ENCODE results near the gene CPNE8.

The CPNE8 gene

DNA sequence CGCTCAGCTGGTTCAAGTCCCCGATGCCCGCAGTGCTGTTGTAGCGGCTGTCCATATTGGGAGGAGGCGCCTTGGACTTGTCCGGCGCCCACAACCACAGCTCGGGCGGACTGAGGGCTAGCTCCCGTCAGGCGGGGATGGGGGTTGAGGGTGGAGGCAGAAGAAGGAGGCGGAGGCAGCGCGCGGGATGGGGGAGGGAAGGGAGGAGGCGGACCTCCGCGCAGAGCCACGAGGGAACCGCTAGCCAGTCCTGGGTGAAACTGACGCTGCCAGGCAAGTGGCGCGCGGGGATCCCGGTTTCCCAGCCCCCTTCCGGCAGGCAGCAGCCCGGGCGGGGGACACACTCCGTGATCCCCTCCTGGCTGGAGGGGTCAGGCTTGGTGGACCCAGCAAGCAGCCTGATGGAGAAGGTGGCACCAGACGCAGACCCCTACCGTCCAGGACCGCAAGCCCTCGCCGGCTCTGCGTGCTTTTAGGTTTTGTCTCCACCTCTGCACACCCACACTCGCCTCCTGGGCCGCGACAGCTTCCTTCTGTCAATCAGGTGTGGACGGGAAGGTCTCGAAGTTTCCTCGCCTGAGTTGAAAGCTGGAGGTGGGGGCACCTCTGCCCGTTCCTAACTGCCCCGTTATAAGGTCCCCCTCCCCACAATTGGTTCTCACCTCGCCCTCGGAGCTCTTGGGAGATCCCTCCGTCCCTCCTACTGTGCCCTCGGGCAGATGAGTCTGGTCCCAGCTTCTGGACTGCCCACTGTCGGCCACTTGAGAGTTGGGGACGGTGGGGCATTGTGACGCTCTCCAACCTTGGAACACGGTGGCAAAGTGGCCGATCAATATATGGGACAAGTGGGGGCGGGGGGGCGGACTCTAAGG is at the start of gene CPNE8:
CPNE8 (minus strand) TSS at position 112 of the 872 bp plus-strand sequence; CDS start at position 55, 57 bp downstream.
- DNase-seq (ENCODE audit: low read depth, low spot score): no peak

DNA sequence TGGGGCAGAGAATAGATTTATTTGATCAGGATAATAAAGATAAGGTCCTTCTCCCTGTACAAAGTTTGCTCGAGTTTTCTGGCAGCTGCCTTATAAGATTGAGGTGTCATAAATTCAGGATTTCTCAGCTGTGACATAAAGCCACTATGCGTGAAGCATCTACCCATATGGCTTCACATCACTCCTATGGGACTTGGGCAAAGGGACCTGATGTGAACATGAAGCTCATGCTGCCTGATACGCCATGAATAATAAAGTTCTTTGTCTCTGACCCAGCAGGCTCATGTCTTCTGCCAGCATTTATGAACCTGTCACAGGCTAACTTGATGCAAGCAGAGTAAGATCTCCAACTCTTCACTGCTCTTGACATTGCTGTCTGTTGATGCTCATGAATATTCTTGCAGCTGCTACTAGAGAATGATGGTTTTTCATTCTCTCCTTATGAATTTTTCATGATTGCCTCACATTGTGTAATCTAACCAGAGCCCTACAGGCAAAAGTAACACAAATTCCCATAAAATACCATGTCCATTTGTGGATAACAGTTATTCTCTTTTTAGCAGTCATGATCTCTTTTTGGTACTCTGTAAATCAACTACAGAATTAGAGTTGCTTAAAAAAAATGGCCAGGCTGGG is 49.0 kb upstream of the CPNE8 start:
- no peak for DNase-seq (ENCODE audit: low read depth, low spot score)

- DNase-seq (ENCODE audit: low read depth, low spot score): no peak
Observed at GRCh38 chr12:38949363-38949762, 44.0 kb upstream of the CPNE8 start.

DNA sequence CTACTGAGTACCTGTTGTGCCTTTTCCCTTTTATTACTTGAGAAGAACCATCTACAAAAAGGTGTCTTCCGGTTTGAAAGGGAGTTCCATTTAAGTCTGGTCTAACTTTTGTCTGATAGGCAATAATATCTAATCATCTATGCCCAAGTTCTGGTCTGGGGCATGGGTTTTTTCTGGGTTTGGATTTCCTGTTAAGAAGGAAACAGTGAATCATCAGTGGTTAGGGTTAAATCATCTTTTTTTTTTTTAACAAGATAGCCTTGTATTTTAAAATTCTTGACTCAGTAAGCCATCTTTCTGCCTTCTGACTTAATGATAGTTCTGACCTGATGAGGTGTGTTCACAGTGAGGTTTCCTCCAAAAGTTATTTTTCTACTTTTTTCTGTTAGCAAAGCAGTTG is 29.3 kb upstream of the CPNE8 start:
- no peak for DNase-seq (ENCODE audit: low read depth, low spot score)

- no peak for DNase-seq (ENCODE audit: low read depth, low spot score)
Observed at GRCh38 chr12:38934078-38934584, 28.7 kb upstream of the CPNE8 start.

- no peak for DNase-seq (ENCODE audit: low read depth, low spot score)
Observed at GRCh38 chr12:38932320-38932719, 26.9 kb upstream of the CPNE8 start.

- no peak for DNase-seq (ENCODE audit: low read depth, low spot score)
Observed at GRCh38 chr12:38931461-38931860, 26.1 kb upstream of the CPNE8 start.

DNA sequence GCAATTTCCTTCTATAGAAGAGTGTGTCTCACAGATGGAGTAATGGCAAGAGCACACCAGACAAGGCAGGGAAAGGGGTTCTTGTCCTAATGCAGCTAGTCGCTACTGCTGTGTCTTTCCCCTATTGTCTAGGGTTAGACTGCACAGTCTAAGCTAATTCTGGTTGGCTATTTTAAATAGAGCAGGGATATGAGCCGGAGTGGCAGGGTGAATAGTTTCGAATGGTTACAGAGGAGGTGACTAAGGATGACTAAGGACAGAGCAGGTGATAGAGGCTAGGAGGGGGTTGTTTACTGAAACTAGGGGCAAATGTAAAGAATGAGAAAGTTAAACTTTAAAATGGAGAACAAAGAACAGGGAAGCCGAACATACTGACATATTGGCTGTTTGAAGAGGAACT is 25.6 kb upstream of the CPNE8 start:
- DNase-seq (ENCODE audit: low read depth, low spot score): no peak

- DNase-seq (ENCODE audit: low read depth, low spot score): no peak
Observed at GRCh38 chr12:38926501-38926900, 21.1 kb upstream of the CPNE8 start.

- DNase-seq (ENCODE audit: low read depth, low spot score): no peak
Observed at GRCh38 chr12:38921025-38921677, 15.8 kb upstream of the CPNE8 start.

DNA sequence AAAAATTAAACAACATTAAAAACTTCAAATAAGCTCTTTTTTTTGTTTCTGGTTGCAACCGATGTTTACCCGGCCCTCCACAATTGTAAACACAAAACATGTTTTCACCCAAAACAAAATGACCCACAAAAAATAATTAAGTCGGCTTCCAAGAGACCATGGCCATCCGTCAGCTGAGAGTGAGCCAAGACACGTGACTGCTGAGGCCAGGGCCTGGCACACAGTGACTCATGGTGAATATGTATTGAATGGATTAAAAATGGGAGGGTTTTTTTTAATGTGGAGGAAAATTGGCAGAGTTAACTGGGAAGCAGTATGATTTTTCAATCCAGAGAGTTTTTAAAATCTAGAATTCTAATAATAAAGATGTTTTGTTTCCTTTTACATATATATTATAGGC is 13.8 kb upstream of the CPNE8 start:
- no peak for DNase-seq (ENCODE audit: low read depth, low spot score)

DNA sequence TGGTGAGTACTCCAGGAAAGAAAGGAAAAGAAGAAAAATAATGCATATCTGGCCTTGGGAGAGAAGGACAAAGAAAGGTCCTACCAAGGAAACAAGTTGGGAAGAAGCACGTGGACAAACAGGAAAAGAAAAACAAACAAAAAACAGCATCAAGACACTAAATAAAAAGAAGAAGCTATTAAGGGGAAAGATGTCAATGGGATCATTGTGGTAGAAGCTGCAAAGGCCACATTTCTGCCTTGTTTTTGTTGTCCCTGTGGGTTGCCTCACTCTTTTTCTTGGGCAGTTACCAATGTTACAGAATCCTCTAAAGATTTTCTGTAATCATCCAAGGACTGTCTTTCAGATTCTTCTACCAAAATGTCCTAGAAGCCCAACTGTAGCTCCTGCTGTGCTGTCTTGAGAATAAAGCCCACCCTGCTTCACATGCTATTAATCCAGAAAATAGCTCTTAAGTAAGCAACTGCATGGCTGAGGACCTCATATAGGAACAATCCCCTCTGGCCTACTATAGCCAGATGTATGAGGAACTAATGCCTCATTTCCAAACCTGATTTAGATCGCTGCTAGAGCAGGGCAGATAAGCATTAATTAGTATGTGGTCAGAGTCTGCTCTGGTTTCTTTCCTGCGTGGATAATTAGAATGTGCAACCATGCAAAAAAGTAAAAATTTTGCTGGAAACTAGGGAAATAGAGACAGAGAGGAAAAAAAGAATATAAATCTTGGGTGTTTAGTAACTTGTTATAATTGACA is 10.2 kb upstream of the CPNE8 start:
- no peak for DNase-seq (ENCODE audit: low read depth, low spot score)

DNA sequence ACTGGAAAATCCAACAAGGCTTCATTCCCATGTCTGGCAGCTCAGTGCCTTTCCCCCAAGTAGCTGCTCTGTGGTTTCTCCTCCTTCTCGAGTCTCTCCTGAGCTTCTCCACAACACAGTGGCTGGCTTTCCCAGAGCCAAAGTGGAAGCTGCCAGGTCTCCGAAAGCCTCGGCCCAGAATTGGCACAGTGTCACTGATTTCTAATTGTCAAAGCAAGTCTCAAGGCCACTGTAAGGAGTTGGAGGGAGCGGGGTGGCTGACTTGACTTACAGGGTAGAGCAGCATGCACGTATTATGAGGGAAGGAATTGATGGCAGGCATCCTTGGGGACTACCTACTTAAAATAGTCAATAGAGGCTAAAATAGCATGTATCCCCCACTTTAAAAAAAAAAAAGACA is 6.7 kb upstream of the CPNE8 start:
- DNase-seq (ENCODE audit: low read depth, low spot score): no peak

GRCh38 chr12:38911611-38912010 is 6.2 kb upstream of the CPNE8 start:
- no peak for DNase-seq (ENCODE audit: low read depth, low spot score)

DNA sequence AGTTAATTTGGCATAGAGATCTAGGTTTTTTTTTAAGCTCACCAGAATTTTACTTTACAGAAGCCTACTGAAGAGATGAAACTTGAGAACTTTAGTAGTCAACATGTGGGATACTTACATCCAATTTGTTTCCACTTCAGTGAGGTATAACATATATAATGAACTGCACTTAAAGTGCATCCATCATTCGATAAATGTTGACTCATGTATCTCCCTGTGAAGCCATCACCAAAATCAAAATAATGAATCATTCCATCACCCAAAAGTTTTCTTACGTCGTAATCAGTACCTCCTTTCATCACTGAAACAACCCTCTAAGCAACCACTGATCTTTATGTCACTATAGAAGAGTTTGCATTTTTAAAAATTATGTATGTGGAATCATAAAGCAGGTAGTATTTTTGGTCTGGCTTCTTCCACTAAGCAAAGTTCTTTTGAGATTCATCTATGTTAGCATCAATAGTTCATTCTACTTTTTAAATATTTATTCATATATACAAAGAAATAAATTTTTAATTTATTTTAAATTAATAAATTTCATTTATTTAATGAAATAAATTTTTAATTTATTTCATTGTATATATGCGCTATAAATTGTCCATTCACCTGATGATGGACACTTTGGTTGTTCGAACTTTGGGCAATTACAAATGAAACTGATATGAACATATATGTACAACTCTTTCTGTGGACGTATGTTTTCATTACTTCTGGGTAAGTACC is 2.0 kb upstream of the CPNE8 start:
- DNase-seq (ENCODE audit: low read depth, low spot score): no peak

GRCh38 chr12:38906482-38907200 is 1.2 kb upstream of the CPNE8 start:
- DNase-seq (ENCODE audit: low read depth, low spot score): peak; percentile 38

DNA sequence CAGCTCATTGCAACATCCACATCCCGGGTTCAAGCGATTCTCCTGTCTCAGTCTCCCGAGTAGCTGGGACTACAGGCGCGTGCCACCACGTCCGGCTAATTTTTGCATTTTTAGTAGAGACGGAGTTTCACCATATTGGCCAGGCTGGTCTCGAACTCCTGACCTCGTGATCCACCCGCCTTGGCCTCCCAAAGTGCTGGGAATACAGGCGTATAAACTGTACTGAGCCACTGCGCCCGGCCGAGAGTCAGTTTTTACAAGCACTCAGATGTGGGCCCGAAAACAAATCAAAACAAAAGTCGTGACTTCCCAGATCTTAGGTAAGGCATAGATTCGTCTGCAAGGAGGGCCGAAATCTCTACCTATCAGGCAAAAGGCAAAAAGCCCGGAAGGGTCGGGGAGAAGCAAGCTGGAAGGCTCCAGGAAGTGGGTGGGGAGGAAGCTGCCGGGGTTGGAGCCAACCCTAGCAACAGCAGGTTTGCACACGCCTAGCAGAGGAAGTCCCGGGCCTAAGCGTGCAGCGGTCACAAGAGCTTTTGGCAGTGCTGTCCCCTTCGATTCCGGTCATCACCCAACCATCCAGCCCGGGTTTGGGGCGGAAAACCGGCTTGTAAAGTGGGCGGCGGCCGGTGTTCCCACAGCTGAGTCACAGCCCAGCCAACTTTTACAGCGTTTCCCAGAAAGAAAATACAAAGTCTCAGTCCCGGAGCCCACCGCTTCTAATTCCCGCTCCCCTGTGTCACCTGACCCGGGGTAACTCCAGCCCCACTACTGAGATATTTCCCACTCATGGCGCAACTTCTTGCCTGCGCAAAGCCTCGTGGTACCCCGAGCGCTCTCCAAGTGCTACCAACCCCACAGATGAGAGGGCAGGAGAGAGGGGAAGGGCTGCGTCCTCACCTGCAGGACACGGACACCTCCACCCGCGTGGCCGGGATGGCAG is 583 bp downstream of the CPNE8 start:
- DNase-seq (ENCODE audit: low read depth, low spot score): no peak

DNA sequence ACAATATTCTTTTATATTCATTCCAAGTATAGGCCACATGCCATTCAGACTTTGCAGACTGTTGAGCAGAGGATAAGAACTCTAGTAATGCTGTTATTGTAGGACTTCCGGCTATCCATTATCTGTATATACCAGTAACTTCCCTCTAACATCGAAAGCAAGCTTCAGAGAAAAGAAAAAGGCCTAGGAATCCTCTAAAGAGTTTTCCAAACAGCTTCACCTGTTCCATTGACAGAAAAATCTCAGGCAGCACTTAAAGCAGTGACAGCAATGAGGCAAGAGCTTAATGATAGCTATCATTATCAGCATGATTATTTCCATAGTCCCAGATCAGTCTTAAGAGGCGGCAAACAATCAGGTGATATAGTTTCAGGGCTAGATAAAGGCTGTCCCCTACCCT is 1.8 kb downstream of the CPNE8 start:
- DNase-seq (ENCODE audit: low read depth, low spot score): no peak

- no peak for DNase-seq (ENCODE audit: low read depth, low spot score)
Observed at GRCh38 chr12:38898001-38898684, 7.2 kb downstream of the CPNE8 start.
